Measurements from ENCODE around the gene NTSR1. TPM values are rescaled to one million over a fixed set of nuclear protein-coding genes. Genes with fewer than 3 reads are reported as not detected.

Gene NTSR1
- total RNA-seq, 4 donors from 2014 or later = 0.06 to 0.09 TPM; not detected in 2

DNA sequence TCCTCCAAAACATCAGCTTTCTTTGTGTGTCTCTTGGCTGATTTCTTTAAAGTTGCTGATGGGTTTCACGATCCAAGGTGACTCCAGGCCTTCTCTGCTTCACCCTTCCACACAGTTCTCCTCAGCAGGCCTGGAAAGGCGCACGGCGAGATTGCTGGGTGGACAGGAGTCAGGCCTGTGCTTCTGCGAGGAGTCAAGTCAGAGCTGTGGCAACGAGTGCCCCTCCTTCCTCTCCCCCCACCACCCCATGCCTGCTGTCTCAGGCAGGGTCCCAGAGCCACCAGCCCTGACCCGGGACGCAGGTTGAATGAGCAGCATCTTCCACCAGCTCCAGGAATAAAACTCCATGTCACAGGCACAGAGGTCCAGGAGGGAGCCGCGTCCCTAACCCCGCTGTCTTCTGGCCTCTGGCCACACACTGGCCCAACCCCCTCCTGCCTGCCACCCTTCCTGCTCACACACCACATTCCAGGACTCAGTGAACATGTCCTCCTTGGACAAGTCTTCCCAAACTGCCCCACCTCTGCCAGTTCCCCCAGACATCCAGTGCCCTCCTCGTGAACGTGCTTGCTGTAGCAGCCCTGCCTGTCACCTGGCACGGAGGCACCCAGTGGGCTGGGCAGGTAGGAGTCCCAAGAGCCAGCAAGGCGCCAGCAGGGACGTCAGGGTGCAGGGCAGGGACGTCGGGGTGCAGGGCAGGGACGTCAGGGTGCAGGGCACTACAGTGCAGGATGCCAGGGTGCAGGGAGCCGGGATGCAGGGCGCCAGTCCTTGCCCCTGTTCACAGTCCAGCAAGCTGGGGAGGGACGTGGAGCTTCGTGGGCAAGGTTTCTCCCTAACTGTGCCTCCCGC, 7.2 kb upstream of the NTSR1 start:
- Histone ChIP-seq H3K27me3 (peaks cover 0 to 96% (median 2%) of the 10 kb centered on the region in 4 donors), H3K36me3 (no peaks in the 10 kb centered on the region), H3K27ac (no peak overlapping the region), H3K9me3 (no peaks in the 10 kb centered on the region), H3K4me1 (peaks cover 7 to 38% (median 16%) of the 10 kb centered on the region in 3 donors), H3K4me3 (no peak overlapping the region)
- 73 to 85% methylated on average over 3 to 15 of the region's 24 CpGs for WGBS, 2 donors
- no peak for DNase-seq
- TF ChIP-seq, protein P1, sequence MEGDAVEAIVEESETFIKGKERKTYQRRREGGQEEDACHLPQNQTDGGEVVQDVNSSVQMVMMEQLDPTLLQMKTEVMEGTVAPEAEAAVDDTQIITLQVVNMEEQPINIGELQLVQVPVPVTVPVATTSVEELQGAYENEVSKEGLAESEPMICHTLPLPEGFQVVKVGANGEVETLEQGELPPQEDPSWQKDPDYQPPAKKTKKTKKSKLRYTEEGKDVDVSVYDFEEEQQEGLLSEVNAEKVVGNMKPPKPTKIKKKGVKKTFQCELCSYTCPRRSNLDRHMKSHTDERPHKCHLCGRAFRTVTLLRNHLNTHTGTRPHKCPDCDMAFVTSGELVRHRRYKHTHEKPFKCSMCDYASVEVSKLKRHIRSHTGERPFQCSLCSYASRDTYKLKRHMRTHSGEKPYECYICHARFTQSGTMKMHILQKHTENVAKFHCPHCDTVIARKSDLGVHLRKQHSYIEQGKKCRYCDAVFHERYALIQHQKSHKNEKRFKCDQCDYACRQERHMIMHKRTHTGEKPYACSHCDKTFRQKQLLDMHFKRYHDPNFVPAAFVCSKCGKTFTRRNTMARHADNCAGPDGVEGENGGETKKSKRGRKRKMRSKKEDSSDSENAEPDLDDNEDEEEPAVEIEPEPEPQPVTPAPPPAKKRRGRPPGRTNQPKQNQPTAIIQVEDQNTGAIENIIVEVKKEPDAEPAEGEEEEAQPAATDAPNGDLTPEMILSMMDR (IDR thresholded peaks at IDR 0.05) = no peak
- TF ChIP-seq POLR2A (IDR thresholded peaks at IDR 0.05) = no peak
- intact Hi-C loops (cut with DNase I) = no loop called here

- H3K27me3 ChIP-seq = peaks cover 0 to 98% (median 2%) of the 10 kb centered on the region in 4 donors
- intact Hi-C loops (cut with DNase I) = no loop called here
Observed at GRCh38 chr20:62702013-62702300, 6.7 kb upstream of the NTSR1 start.

DNA sequence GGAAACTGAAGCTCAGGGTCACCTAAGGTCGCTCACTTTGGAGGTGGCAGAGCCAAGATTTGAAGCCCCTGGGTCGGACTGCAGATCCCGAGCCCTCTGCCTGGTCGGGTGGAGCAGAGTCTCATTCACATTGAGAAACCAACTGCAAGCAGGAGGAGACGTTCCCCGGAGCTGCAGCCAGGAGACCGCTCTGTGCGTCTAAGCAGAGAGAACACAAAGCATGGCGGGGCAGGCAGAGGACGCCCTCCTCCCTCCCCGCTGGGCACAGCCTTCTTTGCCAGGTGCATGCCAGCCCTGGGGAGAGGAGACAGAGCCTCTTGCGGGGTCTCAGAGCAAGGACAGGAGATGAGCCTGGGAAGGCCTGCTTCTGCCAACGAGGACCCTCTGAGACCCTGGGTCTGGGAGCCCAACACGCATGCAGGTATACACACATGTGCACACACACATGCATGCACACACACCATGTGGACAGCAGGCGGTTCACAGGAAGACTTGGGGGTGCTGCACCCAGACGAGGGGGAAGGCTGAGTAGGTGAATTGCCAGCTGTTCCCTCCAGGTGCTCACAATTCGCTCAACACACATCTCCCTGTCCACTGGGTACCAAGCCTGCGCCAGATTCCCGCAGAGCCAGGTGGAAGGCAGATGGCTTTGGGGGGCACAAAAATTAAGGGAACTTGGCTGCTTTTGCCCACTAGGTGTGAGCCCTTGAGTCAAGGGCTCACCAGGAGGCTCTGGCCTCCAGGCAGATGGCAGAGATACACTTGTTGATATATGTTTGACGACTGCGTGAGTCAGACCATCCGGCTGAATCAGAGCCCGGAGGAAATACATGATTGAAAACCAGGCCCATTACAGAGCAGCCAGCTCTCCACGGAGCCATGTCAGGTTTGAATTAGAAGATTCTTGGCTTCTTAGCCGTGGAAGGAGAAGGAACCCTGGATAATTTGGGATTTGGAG, 5.5 kb upstream of the NTSR1 start:
- 46 to 51% methylated on average over 11 to 18 of the region's 25 CpGs for WGBS, 2 donors
- Histone ChIP-seq H3K9me3 (no peaks in the 10 kb centered on the region), H3K27me3 (peaks cover 3 to 98% (median 5%) of the 10 kb centered on the region in 4 donors), H3K4me3 (no peak overlapping the region), H3K27ac (peak overlapping the region in 2 of 4 donors; percentile 50 to 55), H3K36me3 (no peaks in the 10 kb centered on the region), H3K4me1 (peaks cover 7 to 40% (median 16%) of the 10 kb centered on the region in 3 donors)
- TF ChIP-seq, protein P1 (IDR thresholded peaks at IDR 0.05) = peak in 2 of 6 experiments; percentile 13 to 43
- no peak for TF ChIP-seq POLR2A (IDR thresholded peaks at IDR 0.05)
- DNase-seq = no peak
- intact Hi-C loops (cut with DNase I) = no loop called here

More at GRCh38 chr20:62702013-62702300, 6.7 kb upstream of the NTSR1 start:
- 80% methylated on average over 1 of the region's 11 CpGs; no CpG with 5 or more reads in 1 of the 2 donors for WGBS, 2 donors
- Histone ChIP-seq H3K9me3 (no peaks in the 10 kb centered on the region), H3K36me3 (no peaks in the 10 kb centered on the region), H3K4me1 (peaks cover 7 to 38% (median 16%) of the 10 kb centered on the region in 3 donors), H3K27ac (no peak overlapping the region), H3K4me3 (no peak overlapping the region)
- TF ChIP-seq, protein P1 (IDR thresholded peaks at IDR 0.05) = no peak
- TF ChIP-seq POLR2A (IDR thresholded peaks at IDR 0.05) = no peak
- no peak for DNase-seq

DNA sequence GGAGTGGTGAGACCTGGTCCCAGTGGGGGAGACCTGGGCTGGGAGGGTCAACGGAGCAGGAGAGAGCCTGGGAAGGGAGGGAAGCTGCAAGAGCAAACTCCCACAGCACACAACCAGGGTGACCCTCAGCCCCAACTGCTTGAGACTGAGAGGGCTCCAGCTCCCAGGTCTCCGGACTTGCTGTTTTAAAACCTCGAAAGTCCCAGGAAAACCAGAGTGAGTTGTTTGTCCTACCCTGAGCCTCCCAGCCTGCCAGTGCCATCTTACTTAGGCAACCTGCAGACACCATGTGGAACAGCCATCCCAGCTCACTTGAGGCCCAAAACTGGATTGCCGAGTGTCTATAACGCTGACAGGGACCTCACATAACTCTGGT, 4.8 kb upstream of the NTSR1 start:
- no peak for DNase-seq
- no peak for TF ChIP-seq POLR2A (IDR thresholded peaks at IDR 0.05)
- TF ChIP-seq, protein P1 (IDR thresholded peaks at IDR 0.05) = no peak
- Histone ChIP-seq H3K36me3 (no peaks in the 10 kb centered on the region), H3K4me3 (no peak overlapping the region), H3K27me3 (peaks cover 4 to 98% (median 7%) of the 10 kb centered on the region in 4 donors), H3K4me1 (peaks cover 12 to 46% (median 16%) of the 10 kb centered on the region in 3 donors), H3K9me3 (no peaks in the 10 kb centered on the region), H3K27ac (peak overlapping the region in 2 of 4 donors; percentile 50 to 55)
- intact Hi-C loops (cut with DNase I) = no loop called here
- 45 to 50% methylated on average over 2 to 4 of the region's 5 CpGs for WGBS, 2 donors
